NT2/D1 (cell line): ENCODE data around the gene SS18L1.

Source experiments
- DNase-seq: peaks from one replicate; pipeline ENCODE4 v3.0.0-alpha.2; 2011; ENCODE audit warnings: low read depth, low spot score
- H3K27me3 ChIP-seq: 2 replicates; pipeline ENCODE4 v1.6.0; 2011; ENCODE audit warnings: mild to moderate bottlenecking; ENCODE audit not compliant: insufficient read length, insufficient read depth
- H3K36me3 ChIP-seq: 2 replicates; pipeline ENCODE4 v1.6.1; 2011; ENCODE audit warnings: mild to moderate bottlenecking, low read length, mixed read lengths; ENCODE audit not compliant: insufficient read depth, insufficient read length
- H3K4me1 ChIP-seq: 2 replicates; pipeline ENCODE4 v1.5.1; 2011; ENCODE audit not compliant: insufficient read depth, insufficient read length
- H3K4me3 ChIP-seq: 2 replicates; pipeline ENCODE4 v1.5.1; 2011; ENCODE audit warnings: low read depth; ENCODE audit not compliant: insufficient read length
- H3K9ac ChIP-seq: 2 replicates; pipeline ENCODE4 v1.6.0; 2011; ENCODE audit warnings: low read depth; ENCODE audit not compliant: insufficient read length
- H3K9me3 ChIP-seq: 2 replicates; pipeline ENCODE4 v1.5.1; 2011; ENCODE audit warnings: mild to moderate bottlenecking, low read length; ENCODE audit not compliant: insufficient read depth
- SUZ12 ChIP-seq: IDR thresholded peaks from 2 replicates; pipeline ENCODE4 v1.6.1; 2011; ENCODE audit not compliant: insufficient read length, insufficient read depth; ENCODE audit errors: extremely low read depth
- YY1 ChIP-seq: IDR thresholded peaks from 2 replicates; pipeline ENCODE4 v1.6.1; 2011; ENCODE audit not compliant: insufficient read length, insufficient read depth
- ZNF274 ChIP-seq: IDR thresholded peaks from 2 replicates; pipeline ENCODE4 v1.6.1; 2011; ENCODE audit warnings: mild to moderate bottlenecking, low read depth, low read length

Gene SS18L1

GRCh38 chr20:62179162-62179504, 35.6 kb downstream of the SS18L1 start:
- no peaks in the 10 kb centered on the region for H3K9me3 ChIP-seq
- H3K4me1 ChIP-seq: no peaks in the 10 kb centered on the region
- H3K9ac ChIP-seq: no peak overlapping the region
- H3K36me3 ChIP-seq: peaks cover 66% of the 10 kb centered on the region
- TF ChIP-seq ZNF274: no peak
- no peak for TF ChIP-seq SUZ12
- TF ChIP-seq YY1: no peak
- DNase-seq: no peak
- no peak overlapping the region for H3K4me3 ChIP-seq
- H3K27me3 ChIP-seq: no peaks in the 10 kb centered on the region

DNA sequence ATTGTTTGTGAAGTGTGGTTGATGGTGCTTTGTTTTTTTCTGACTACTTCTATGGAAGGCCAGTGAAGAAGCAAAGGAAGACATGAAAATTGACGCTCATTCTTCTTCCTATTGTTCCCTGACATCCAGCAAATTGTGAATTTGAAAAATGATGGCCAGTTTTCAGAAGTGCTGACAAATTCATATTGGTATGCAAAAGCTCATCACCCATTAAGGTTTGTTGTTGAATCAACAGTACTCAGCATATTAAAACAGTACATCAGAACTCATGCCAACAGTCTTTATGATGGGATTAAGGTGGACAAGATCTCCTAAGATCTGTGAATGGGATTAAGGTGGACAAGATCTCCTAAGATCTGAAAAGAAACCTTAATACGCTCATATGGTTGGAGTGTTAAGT, 38.2 kb downstream of the SS18L1 start:
- Histone ChIP-seq H3K9me3 (no peaks in the 10 kb centered on the region), H3K36me3 (peaks cover 40% of the 10 kb centered on the region), H3K27me3 (no peaks in the 10 kb centered on the region), H3K4me1 (no peaks in the 10 kb centered on the region), H3K4me3 (peak overlapping the region; percentile 97), H3K9ac (peak overlapping the region; percentile 100)
- no peak for TF ChIP-seq ZNF274
- TF ChIP-seq YY1: no peak
- no peak for TF ChIP-seq SUZ12
- no peak for DNase-seq

GRCh38 chr20:62182469-62183425, 39.2 kb downstream of the SS18L1 start, which contains the start of gene MTG2:
Gene MTG2, plus strand, starts transcription at chr20:62183028. Its CDS starts 10,393 bp downstream, at chr20:62193421.
- no peaks in the 10 kb centered on the region for H3K9me3 ChIP-seq
- peaks cover 30% of the 10 kb centered on the region for H3K36me3 ChIP-seq
- TF ChIP-seq SUZ12 (no peak), ZNF274 (no peak)
- H3K4me3 ChIP-seq: peak within 1 kb of the TSS; percentile 97
- no peaks in the 10 kb centered on the region for H3K4me1 ChIP-seq
- DNase-seq: peak; percentile 95
- no peaks in the 10 kb centered on the region for H3K27me3 ChIP-seq
- H3K9ac ChIP-seq: peak within 1 kb of the TSS; percentile 100

- TF ChIP-seq SUZ12 (no peak), YY1 (no peak), ZNF274 (no peak)
- Histone ChIP-seq H3K27me3 (no peaks in the 10 kb centered on the region), H3K9me3 (no peaks in the 10 kb centered on the region), H3K4me1 (no peaks in the 10 kb centered on the region), H3K4me3 (peak overlapping the region; percentile 97), H3K9ac (peak overlapping the region; percentile 100), H3K36me3 (peaks cover 26% of the 10 kb centered on the region)
- no peak for DNase-seq
Measured at GRCh38 chr20:62183426-62184142, 40.0 kb downstream of the SS18L1 start.

GRCh38 chr20:62186096-62186426, 42.5 kb downstream of the SS18L1 start:
- no peak for TF ChIP-seq SUZ12
- TF ChIP-seq YY1: no peak
- no peak for TF ChIP-seq ZNF274
- Histone ChIP-seq H3K27me3 (no peaks in the 10 kb centered on the region), H3K4me1 (no peaks in the 10 kb centered on the region), H3K36me3 (peaks cover 23% of the 10 kb centered on the region), H3K9ac (no peak overlapping the region), H3K4me3 (no peak overlapping the region), H3K9me3 (no peaks in the 10 kb centered on the region)
- no peak for DNase-seq

DNA sequence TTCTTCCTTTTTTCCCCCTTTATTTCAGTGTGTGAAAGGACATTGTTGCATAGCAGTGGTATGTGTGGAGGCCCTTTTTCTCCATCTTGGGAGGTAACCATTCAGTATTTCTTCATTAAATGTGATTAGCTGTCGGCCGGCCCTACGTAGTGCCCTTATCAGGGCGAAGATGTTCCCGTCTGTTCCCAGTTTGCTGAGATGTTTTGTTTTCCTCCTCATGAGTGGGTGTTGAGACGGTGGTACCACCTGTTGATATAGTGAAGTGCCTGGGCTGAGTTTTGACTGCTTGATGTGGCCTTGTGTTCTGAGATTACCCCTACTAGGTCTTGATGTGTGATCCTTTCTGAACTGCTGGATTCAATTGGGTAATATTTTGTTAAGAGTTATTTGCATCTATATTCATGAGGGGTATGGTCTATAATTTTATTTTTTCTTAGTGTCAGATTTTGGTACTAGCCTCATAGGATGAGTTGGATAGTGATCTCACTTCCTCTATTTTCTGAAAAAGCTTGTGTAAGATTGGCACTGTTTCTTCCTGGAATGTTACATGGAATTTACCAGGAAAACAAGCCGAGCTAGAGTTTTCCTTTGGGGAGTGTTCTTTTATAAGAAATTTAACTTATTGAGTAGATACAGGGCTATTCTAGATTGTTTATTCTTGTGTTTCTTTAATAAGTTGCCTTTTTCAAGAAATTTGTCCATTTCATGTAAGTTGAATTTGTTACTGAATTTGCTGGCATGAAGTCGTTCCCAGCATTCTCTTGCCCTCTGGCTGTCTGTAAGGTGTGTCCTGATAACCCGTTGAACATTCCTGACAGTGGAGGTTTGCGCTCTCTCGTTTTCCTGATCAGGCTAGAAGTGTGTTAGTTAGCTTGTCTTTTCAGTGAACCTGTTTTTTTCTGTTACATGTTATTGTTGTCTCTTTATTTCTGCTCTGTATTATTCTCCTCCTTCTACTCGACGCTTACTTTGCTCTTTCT, 43.6 kb downstream of the SS18L1 start:
- H3K4me1 ChIP-seq: no peaks in the 10 kb centered on the region
- TF ChIP-seq SUZ12: no peak
- TF ChIP-seq ZNF274: no peak
- TF ChIP-seq YY1: no peak
- H3K27me3 ChIP-seq: no peaks in the 10 kb centered on the region
- H3K36me3 ChIP-seq: peaks cover 29% of the 10 kb centered on the region
- no peak for DNase-seq
- H3K9me3 ChIP-seq: no peaks in the 10 kb centered on the region
- H3K9ac ChIP-seq: no peak overlapping the region
- no peak overlapping the region for H3K4me3 ChIP-seq
